GM19035 (cell line): ENCODE measurements around the gene ESYT3.
"Not testable (repeated sequence)": the region's sequence is repeated elsewhere in the genome, so short reads cannot be mapped to it uniquely, and the experiment has no call there.

Experiments
- ATAC-seq: cut with Tn5 transposase; IDR thresholded peaks from one replicate; pipeline ENCODE4 v1.9.1; 2021; ENCODE audit not compliant: unreplicated experiment

Gene ESYT3

DNA sequence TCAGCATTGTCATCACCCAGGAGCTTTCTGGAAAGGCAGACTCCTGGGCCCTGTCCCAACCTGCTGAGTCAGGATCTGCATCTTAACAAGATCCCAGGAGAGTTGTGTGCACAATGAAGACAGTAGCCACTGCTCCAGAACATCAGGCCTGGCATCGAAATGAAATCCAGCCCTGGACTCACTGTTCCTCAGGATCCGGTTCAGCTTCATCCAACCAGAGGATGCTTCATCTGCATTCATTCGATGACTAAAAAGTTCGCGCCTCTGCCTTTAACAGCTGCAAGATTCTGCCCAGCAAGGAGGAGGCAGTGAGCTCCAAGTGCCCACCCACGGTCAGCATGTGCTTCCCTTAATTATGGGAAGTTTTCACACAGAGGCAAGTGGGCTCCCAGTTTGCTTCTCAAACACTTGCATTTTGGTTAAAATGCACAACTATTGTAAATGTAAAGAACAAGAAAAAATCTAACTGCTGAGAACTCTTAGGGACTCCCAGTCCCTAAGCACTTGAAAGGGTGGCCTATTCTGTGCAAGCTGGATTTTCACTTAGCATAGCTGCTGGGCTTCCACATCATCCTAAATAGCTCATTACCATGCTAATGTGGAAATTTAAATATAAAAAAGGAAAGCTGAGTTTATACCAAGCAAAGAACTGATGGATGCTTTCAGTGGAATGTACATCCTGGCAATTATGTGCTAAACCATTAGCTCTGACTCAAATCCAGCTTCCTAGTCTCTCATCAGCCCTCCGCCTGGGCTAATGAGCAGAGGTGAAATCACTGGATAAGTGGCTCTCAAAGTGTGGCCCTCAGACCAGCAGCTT lies 25.5 kb upstream of the ESYT3 start:
- ATAC-seq, result no peak

DNA sequence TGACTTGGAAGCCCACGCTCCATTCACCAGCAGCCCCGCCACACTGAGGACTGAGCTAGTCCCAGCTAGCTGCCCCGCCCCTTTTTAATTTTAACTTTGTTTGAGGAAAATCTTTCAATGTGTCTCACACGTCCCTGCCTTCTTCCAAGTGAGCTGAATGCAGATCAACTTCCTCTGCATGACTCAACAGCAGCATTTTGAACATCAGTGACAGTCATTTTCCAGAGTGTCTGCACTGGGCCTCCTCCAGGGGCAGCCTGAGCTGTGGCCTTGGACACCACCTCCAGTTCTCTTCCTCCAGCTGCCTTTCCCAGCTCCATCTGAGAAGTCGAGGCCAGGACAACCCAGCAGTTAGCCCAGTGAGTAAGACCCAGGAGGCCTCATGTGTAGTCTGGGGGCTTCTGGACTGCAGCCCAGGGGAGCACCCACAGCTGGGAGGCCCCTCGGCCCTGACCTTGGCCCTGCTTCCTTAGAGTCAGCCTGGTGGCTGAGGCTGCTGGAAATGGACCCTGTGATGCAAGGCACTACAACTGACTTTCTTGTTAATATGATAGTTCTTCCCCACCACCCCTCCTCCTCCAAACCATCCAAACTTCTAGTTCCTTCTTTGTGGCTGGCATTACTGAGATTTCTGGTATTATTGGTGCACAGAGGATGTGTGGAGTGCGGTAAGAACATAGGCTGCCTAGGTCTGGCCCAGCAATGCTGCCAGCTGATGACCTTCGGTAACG lies 21.4 kb upstream of the ESYT3 start:
- no peak for ATAC-seq

DNA sequence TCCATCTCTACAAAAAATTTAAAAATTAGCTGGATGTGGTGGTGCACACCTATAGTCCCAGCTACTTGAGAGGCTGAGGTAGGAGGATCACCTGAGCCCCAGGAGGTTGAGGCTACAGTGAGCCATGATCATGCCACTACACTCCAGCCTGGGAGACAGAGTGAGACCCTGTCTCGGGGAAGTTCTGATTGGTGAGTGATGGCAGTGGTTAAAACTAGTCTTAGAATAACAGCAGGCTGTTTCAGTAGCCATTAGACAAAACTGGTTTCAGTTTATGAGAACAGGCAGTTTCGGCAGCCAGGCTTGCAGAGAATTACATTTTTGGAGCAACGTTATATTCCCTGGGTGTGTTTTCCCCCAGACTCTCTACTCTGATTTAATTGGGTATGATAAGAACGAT lies 18.2 kb upstream of the ESYT3 start:
- ATAC-seq, result not testable (repeated sequence)

DNA sequence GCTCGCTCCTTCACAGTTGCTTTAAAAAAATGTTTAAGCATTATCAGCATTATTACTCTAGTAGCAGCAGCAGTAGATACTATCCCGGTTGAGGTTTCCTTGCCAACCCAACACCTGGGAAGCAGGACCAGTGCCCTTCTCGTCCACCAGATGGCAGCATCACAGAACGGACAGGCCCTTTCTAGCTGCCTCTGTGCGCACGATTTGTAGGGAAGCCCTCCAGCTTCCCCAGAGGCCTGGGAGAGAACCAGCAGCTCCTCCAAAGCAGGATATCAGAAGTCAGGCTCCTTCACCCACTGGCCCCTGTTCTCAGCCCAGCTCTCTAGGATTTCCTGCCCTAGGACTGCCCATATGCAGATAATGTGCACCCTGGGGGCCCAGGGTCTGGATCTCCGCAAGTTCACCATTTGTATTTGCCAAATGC lies 16.8 kb upstream of the ESYT3 start:
- ATAC-seq, result peak; percentile 79

DNA sequence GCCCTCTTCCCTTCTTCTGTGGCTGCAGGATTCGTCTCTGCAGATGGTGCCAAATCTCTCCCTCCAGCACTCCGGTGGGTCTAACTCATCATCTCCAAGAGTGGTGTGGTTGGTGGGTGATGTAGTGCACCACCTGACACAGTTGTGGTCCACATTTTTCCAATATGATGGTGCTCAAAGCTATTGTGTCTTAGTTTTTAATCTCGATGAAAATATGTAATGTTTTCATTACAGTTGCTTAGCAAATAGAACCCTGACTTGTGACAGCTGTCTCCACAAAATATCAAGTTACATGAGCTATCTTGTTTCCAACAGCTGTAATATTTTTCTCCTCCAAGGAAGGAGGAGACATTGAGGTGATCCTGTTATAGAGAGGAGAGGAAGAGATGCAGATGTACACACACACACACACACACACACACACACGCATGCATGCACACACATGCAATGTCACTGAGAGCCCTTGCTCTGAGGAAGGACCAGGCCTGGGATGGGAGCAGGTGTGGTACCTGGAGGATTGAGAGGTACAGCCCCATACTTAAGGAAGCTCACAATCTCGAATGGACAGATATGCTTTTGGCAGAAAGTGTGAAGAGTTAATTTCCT lies 15.7 kb upstream of the ESYT3 start:
- ATAC-seq, result no peak

DNA sequence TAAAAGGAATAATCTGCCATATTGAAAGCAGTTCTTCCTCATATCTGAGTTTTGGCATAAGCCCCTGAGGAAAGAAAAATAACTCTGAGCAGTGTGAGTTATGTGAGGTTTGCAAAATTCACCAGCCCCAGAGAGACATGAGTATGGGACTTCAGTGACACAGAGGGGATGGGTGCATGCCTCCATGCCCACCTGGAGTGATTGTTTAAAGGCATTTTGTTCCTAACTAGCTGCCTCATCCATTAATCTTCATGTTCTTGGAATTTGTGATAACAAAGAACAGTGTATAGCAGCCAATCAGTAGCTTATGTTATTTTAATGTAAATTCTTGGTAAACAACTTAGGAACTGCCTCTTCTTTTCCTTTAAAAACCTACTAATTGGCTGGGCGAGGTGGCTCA lies 11.1 kb upstream of the ESYT3 start:
- ATAC-seq, result no peak

DNA sequence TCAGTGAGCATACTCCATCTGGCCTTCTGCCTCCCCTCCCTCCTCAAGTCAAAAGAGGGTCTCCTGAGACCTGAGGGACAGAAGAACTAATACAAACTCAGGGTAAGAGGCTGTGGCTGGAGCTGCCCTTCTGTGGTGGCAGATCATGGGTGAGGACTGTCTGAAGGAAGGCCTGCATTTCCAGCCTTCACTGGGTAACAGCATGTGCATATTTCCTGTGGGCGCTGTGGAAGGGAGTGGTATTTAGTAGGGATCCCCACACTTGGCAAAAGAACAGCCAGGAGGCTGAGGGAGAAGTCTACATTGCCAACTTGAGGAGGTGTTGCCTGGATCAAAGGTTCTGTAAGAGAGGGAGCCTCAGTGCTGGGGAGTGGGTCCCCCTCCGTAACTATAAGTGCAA lies 10.1 kb upstream of the ESYT3 start:
- ATAC-seq, result no peak

DNA sequence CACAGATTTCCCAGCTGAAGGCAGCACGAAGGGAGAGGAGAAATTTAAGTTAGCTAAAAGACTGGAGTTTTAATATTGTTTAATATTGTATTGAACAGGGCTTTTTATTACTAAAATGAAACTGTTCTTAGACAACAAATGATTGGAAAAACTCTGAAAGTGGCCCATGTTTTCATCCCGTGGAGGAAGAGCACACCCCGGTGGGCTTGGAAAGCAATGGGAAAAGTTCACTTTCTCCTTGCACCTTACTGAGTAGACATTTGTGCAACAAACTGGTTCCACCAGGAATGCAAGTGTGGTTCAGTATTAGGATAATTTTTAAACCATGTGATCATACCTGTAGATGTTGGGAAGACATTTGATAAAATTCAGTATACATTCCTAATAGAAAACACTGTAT lies 8.2 kb upstream of the ESYT3 start:
- no peak for ATAC-seq

DNA sequence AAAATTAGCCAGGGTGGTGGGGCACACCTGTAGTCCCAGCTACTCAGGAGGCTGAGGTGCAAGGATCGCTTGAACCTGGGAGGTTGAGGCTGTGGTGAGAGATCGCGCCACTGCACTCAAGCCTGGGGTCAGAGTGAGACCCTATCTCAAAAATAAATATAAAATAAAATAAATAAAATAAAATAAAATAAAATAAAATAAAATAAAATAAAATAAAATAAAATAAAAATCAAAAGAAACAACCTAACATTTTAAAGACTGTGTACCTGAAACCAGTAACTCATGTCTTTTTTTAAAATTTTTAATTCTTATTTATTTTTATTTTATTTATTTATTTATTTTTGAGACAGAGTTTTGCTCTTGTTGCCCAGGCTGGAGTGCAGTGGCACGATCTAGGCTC lies 7.7 kb upstream of the ESYT3 start:
- not testable (repeated sequence) for ATAC-seq

DNA sequence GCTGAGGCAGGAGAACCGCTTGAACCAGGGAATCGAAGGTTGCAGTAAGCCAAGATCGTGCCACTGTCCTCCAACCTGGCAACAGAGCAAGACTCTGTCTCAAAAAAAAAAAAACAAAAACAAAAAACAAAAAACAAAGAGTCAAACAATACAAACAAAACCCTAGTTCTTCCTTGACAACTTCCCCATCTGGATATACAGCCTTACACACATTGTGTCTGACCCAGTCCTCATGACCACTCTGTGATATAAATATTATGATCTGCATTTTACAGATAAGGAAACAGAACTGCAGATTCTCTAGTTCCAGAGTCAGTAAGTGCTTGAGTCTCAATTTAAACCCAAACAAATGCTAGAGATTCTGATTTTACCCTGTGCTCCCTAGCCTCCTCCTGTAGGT lies 4.8 kb upstream of the ESYT3 start:
- no peak for ATAC-seq

DNA sequence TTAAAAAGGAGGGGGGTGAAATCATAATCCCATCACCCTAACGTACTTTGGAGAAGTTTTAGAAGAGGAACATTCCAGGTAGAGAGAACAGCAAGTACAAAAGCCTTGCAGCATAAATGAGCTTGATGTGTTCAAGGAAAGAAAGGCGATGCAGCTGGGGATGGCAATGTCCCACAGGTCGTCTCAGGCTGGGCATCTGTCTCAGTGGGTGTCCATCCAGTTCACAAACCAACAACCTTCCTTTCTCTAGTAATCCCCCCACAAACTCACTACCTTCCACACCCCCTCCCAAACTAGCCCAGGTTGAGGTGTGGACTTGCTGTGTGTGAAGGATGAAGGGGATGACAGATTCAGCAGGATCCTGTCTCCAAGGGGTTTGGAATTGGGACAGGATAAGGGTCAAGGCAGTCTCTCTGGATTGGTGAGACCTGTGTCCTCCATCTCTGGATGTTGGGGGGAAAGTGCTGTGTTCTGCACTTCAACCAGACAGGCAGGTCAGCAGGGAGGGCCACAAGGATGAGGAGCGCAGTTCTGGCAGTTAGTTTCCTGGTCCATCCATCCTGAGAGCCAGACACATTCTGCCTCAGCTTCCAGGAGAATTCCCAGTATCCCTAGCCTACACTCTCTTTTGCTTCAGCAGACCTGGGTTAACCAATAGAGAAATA lies 1.7 kb upstream of the ESYT3 start:
- ATAC-seq, result no peak

DNA sequence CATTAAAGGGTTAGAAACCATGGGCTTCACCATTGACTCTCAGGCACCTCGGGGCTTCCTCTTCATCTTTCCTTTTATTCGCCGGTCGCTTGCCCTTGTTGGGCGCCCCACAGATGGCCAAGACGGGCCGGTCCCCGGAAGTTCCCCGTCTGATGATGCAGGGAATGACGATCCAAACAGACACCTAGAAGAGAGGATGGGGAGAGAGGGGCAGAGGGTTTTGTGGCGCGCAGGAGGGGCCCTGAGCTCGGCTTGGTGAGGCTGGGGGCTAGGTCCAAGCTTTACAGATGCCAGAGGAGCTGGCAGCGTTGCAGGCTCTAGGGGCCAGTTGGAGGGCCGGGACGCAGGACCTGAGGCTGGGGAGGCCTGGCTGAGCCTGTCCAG lies 532 bp upstream of the ESYT3 start:
- no peak for ATAC-seq

DNA sequence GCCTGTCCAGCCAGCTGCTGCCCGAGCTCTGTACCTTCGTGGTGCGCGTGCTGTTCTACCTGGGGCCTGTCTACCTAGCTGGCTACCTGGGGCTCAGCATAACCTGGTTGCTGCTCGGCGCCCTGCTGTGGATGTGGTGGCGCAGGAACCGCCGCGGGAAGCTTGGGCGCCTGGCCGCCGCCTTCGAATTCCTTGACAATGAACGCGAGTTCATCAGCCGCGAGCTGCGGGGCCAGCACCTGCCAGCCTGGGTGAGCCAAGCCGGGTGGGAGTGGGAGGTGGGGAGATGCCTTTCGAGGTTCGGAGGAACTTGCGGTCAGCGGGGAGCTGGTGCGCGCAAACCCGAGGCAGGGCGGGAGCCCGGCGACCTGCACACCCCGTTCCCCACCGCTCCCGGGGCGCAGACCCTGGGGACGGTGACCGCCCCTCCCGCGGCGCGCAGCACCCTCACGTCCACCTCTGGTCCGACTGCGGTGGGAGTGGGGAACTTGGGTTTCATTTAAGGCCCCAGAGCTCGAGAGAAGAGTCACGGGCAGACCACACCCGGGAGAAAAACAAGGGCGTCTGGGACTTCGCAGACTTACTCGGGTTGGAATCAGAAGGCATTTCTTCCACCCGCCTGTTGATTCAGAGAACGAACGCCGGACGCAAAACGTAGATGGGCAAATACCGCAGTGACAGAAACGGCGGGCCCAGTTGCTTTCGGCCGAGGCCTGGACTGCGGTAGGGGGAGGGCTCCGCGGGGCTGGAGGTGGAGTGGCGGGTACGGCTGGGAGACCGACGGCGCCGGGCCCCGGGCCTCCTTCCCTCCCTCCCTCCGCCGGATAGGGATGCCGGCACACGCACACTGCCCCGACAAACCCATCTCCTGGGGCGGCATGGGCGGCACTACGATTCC lies 708 bp downstream of the ESYT3 start:
- no peak for ATAC-seq

DNA sequence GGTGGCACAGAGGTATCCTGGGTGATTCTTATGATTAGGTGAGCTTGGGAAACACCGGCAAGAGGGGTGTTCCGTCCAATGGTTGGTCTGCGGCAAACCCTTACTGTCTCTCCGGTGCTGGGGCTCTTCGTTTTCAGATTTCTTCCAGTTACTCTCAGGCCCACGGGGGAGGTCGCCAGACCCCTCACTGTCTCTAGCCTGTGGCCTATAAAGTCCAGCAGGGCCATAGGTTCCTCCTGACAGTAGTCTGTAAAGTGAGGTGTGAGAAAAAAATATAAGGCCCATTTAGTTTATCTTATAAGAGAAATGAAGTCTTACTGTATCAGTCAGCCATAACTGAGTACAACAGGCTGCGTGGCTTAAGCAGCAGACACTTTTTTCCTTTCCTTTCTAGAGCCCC lies 1.4 kb downstream of the ESYT3 start:
- ATAC-seq, result no peak

DNA sequence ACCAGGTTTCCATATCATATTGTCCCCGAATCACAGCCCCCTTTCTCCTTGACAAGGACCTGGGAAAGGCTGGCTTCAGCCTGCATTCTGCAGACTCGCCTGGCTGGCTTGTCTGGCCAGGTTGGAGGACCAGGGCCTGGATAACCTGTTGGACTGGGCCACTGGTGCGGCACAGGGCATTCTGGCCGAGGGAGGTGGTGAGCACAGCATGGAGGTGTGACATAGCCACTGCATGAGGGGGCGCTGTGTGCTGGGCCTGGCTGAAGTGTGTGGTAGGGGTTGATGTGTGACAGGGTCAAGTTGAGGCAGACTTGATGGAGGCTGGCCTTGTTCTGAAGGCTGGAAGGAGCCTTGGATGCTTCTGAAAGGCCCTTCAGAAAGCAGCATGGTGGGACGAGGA lies 2.9 kb downstream of the ESYT3 start:
- ATAC-seq, result no peak

DNA sequence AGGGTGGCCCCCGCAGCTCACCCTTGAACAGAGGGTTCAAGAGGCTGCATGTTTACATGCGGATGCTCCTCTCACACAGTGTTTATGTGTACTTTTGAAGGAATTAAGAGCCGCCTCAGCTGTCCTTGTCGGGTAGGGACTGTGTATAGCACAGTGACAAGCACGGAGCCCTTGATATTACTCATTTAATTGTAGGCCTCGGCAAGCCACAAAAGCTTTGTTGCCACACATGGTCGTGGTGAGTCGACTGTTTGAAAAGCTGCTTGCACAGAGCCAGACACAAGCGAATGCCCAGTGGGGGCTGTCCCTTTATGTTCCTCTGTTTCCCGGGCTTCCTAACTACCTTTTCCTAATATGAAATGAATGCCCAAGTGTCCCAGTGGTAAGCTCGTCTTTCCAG lies 4.5 kb downstream of the ESYT3 start:
- no peak for ATAC-seq

DNA sequence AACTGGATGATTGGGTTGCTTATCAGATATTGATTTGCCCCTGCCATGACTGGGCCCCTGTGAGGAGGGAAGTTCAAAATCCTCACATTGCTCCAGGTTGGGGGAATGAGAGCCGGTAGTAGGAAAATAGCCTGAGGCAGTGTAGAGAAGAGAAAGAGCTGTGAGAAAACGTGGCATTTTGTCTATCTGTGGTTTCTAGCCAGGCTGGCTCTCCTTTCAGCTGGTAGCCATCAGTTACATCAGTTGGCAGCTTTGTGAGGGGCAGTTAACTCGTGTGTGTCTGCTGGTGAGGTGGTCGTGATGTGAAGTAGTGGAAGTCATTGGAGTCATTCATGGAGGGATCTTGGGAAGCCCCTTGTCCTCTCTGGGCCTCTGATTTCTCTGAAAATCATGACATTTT lies 5.2 kb downstream of the ESYT3 start:
- ATAC-seq, result no peak

DNA sequence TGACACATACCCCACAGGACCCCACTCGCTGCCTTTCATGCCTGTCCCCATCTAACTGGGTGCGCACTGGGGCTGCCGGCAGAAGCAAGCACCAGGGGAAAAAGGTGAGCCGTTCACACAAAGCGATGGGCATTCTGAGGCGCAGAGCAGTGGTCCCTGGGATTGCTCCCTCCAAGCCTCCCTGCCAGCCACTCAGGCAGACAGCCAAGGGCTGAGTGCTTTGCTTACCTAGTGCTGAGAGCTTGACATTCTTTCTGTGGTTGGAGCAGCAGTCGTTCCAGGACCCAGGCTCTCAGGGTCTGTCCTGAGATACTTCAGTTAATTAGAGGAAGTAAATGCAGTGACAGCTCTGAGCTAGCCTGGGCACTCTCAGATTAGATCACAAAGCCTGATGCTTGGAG lies 5.7 kb downstream of the ESYT3 start:
- ATAC-seq, result no peak

DNA sequence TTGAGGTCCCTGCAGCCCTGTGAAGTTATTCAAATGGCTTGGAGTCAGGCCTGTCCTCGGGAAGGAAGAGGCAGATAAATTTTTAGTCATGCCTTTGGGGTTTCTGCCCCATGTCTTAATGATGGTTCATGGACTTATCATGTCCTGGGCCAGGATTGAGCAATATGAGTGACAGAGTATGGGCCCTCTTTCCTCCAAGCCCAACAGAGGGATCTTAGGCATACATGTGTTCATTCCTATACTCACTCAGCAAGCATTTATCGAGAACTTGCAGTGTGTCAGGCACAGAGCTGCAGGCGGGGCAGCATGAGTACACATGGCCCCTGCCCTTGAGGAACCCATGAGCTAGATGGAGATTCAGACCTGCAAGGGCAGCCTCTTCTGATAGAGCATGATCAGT lies 6.2 kb downstream of the ESYT3 start:
- ATAC-seq, result no peak

DNA sequence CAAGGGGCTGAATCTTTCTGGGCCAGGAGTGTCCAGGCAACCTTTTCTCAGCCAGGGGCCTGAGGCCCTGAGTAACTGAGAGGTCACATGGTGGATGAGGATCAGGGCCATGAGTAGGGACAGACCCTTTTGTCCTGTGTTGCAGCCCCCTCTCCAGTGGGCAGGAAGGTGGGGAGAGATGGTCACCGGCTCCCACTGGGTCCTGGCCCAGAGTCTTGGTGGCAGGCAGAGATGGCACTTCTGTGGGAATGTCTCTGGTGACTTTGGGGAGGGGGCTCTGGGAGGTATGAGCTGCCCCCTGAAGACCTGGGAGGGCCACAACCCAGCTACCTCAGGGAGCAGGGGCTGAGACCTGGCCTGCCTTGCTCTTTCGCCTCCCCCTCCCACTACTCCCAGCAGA lies 6.8 kb downstream of the ESYT3 start:
- no peak for ATAC-seq

DNA sequence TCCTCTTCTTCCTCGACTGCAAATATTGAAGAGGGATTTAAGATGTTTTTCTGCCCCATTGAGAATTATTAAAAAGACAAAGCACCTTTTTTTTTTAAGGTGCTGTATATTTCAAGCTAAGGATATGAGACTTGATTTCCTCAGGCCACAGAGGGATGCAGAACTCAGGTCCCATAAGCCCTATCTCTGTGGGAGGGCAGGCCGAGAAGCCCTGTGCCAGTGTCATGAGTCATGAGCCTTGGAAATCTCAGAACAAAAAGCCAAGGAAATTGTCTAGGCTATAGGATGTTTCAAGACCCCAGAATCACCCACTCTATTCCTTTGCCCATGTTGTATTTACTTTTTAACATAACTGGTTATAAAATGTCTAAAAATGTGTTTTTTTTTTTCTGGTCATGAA lies 7.3 kb downstream of the ESYT3 start:
- ATAC-seq, result no peak
